CD4-positive, alpha-beta T cell (primary cell): Measurements from ENCODE around the gene NISCH. TPM values are rescaled to one million over a fixed set of nuclear protein-coding genes. Genes with fewer than 3 reads are reported as not detected.

ENCODE experiments used
- ATAC-seq: fragments of 200-7000 bp; cut with Tn5 transposase; one replicate; pipeline ENCODE4 v1.10.0; 2022; ENCODE audit warnings: mild to moderate bottlenecking; ENCODE audit not compliant: poor library complexity
- CTCF ChIA-PET: fragments of 350-600 bp; sonication (Branson Sonifier 250); formaldehyde crosslinking; loops from one replicate; lab custom pipeline; 2021; ENCODE audit warnings: antibody characterized with exemption, inconsistent platforms; lab: Charles Lee
- POLR2A ChIA-PET: fragments of 350-600 bp; sonication (Branson Sonifier 250); formaldehyde crosslinking; loops from one replicate; lab custom pipeline; 2021; ENCODE audit warnings: antibody characterized with exemption, inconsistent platforms; lab: Charles Lee
- DNase-seq, 14 experiments: peaks; one replicate each; pipeline ENCODE4 v3.0.0-alpha.2; 2013 to 2020; ENCODE audit warnings: mixed read lengths in 2 of 14
- H3K27ac ChIP-seq, 2 donors: one replicate each; pipeline versions ENCODE4 v1.5.1 to v1.7.0; 2013; ENCODE audit warnings: low read length in 2 of 2, low read depth in 1 of 2, mild to moderate bottlenecking in 1 of 2
- H3K27me3 ChIP-seq, 2 experiments: 1 replicate in 1 of 2; 2 replicates in 1 of 2; pipeline versions ENCODE4 v1.6.1 to v1.7.0; 2013; ENCODE audit warnings: low read length in 2 of 2, control low read depth in 1 of 2, mild to moderate bottlenecking in 1 of 2, moderate library complexity in 1 of 2; ENCODE audit not compliant: insufficient read depth in 2 of 2, control insufficient read depth in 1 of 2
- H3K36me3 ChIP-seq: one replicate; pipeline ENCODE4 v1.6.1; 2013; ENCODE audit warnings: low read length, control low read depth; ENCODE audit not compliant: insufficient read depth
- H3K4me1 ChIP-seq: one replicate; pipeline ENCODE4 v1.6.1; 2013; ENCODE audit warnings: low read length, control low read depth; ENCODE audit not compliant: insufficient read depth
- H3K4me3 ChIP-seq: one replicate; pipeline ENCODE4 v1.5.1; 2013; ENCODE audit warnings: mild to moderate bottlenecking, low read length, moderate library complexity
- H3K9me3 ChIP-seq, 2 experiments: 1 replicate in 1 of 2; 2 replicates in 1 of 2; pipeline versions ENCODE4 v1.6.1 to v1.7.0; 2013; ENCODE audit warnings: low read length in 2 of 2, mild to moderate bottlenecking in 2 of 2, control low read depth in 1 of 2, moderate library complexity in 1 of 2; ENCODE audit not compliant: control insufficient read depth in 1 of 2, insufficient read depth in 1 of 2
- H3K27ac Mint-ChIP-seq: one replicate; pipeline ENCODE4 v1.8.0; 2020; ENCODE audit warnings: mixed read lengths
- H3K27me3 Mint-ChIP-seq: one replicate; pipeline ENCODE4 v1.8.0; 2021; ENCODE audit warnings: mixed read lengths
- H3K36me3 Mint-ChIP-seq: one replicate; pipeline ENCODE4 v1.8.0; 2021; ENCODE audit warnings: low read depth, mixed read lengths
- H3K4me1 Mint-ChIP-seq: one replicate; pipeline ENCODE4 v1.8.0; 2021; ENCODE audit warnings: low read depth, mixed read lengths
- H3K4me3 Mint-ChIP-seq: one replicate; pipeline ENCODE4 v1.8.0; 2020; ENCODE audit warnings: mild to moderate bottlenecking, mixed read lengths
- H3K9me3 Mint-ChIP-seq: one replicate; pipeline ENCODE4 v1.8.0; 2020; ENCODE audit warnings: mixed read lengths
- CTCF ChIP-seq: fragments of 200-600 bp; IDR thresholded peaks from one replicate; pipeline ENCODE4 v1.8.0; 2022; ENCODE audit warnings: antibody characterized with exemption, mild to moderate bottlenecking
- intact Hi-C, 2 experiments: fragments of 100-400 bp; cut with DNase I in 1 of 2; cut with micrococcal nuclease in 1 of 2; formaldehyde crosslinking; loops; one replicate each; pipeline versions ENCODE4 v1.15.1 to v1.9.0; 2023 to 2025; cut with DNase I, micrococcal nuclease
- total RNA-seq, 174 experiments: library from RNA in 2 of 174; stranded (reverse) in 2 of 174; gene quantifications; one replicate each; pipeline ENCODE4 v1.2.3 and lab custom pipeline; 2021 to 2026

Gene NISCH
- total RNA-seq, 2 experiments from 2014 or later, result 160 to 163 TPM

GRCh38 chr3:52450489-52451236 is 4.7 kb upstream of the NISCH start:
- no peaks in the 10 kb centered on the region for H3K36me3 ChIP-seq
- no peak for DNase-seq
- no peak for ATAC-seq
- Mint-ChIP-seq H3K36me3 (peaks cover 7% of the 10 kb centered on the region), H3K4me1 (peaks cover 23% of the 10 kb centered on the region), H3K9me3 (no peaks in the 10 kb centered on the region), H3K27me3 (no peaks in the 10 kb centered on the region), H3K27ac (peak overlapping the region; percentile 11), H3K4me3 (no peak overlapping the region)
- POLR2A ChIA-PET, result interaction anchor here (0.9 kb wide), 1 partner anchor 455 kb away, joined by 4 read pairs; the partner anchor contains the start of gene RPL29
- peaks cover 34% of the 10 kb centered on the region for H3K4me1 ChIP-seq
- no peak overlapping the region for H3K27ac ChIP-seq
- no peaks in the 10 kb centered on the region for H3K27me3 ChIP-seq
- no peaks in the 10 kb centered on the region for H3K9me3 ChIP-seq
- TF ChIP-seq CTCF, result no peak
- CTCF ChIA-PET, result interaction anchor here (0.9 kb wide), 1 partner anchor 38 kb away, joined by 4 read pairs; no protein-coding TSS in a partner anchor
- intact Hi-C loops, result no loop called here
- no peak overlapping the region for H3K4me3 ChIP-seq

GRCh38 chr3:52451237-52452083 is 3.9 kb upstream of the NISCH start:
- Histone ChIP-seq H3K4me1 (peaks cover 40% of the 10 kb centered on the region), H3K9me3 (no peaks in the 10 kb centered on the region), H3K36me3 (no peaks in the 10 kb centered on the region), H3K27ac (no peak overlapping the region), H3K4me3 (no peak overlapping the region), H3K27me3 (no peaks in the 10 kb centered on the region)
- no peaks in the 10 kb centered on the region for H3K27me3 Mint-ChIP-seq
- DNase-seq (no peak), ATAC-seq (no peak)
- TF ChIP-seq CTCF, result no peak
- intact Hi-C loops, result no loop called here
- H3K4me1 Mint-ChIP-seq, result peaks cover 28% of the 10 kb centered on the region
- peak overlapping the region; percentile 25 for H3K4me3 Mint-ChIP-seq
- ChIA-PET CTCF (no interaction called here), POLR2A (no interaction called here)
- H3K27ac Mint-ChIP-seq, result peak overlapping the region; percentile 33
- H3K9me3 Mint-ChIP-seq, result no peaks in the 10 kb centered on the region
- H3K36me3 Mint-ChIP-seq, result peaks cover 15% of the 10 kb centered on the region

DNA sequence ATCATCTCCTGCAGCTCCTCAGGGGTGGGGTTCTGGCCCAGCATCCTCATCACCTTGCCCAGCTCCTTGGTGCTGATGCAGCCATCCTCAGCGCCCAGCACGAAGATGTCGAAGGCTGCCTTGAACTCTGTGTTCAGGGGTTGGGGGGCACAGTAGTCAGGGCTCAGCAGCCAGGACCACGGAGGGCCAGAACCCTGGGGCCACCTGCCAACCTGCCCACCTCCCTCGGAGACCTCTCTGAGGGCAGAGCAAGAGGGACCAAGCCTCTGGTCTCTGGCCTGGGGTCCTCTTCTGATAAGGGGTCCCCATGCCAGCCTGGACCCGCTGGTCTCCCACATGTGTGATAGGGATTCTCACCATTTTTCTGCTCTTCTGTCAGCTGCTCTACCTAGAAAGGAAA is 3.3 kb upstream of the NISCH start:
- no peaks in the 10 kb centered on the region for H3K36me3 ChIP-seq
- no peak for TF ChIP-seq CTCF
- ATAC-seq (no peak), DNase-seq (no peak)
- no peak overlapping the region for H3K27ac ChIP-seq
- Mint-ChIP-seq H3K27me3 (no peaks in the 10 kb centered on the region), H3K4me1 (peaks cover 31% of the 10 kb centered on the region), H3K27ac (peak overlapping the region; percentile 33), H3K9me3 (no peaks in the 10 kb centered on the region), H3K36me3 (peaks cover 17% of the 10 kb centered on the region), H3K4me3 (no peak overlapping the region)
- H3K4me3 ChIP-seq, result no peak overlapping the region
- intact Hi-C loops, result no loop called here
- H3K27me3 ChIP-seq, result no peaks in the 10 kb centered on the region
- CTCF ChIA-PET, result no interaction called here
- H3K4me1 ChIP-seq, result peaks cover 42% of the 10 kb centered on the region
- POLR2A ChIA-PET, result no interaction called here
- H3K9me3 ChIP-seq, result no peaks in the 10 kb centered on the region
